Measurements from ENCODE around the gene FARP1. TPM values are rescaled to one million over a fixed set of nuclear protein-coding genes. Genes with fewer than 3 reads are reported as not detected.
A peak's percentile ranks its signal among the peaks of the same experiment; 100 is the strongest.
"Not testable (repeated sequence)": the region's sequence is repeated elsewhere in the genome, so short reads cannot be mapped to it uniquely, and the experiment has no call there.

FARP1 gene
- total RNA-seq, 2 experiments from 2014 or later: 0.55 to 1.9 TPM

- Mint-ChIP-seq H3K9me3 (no peaks in the 10 kb centered on the region), H3K4me3 (no peak overlapping the region), H3K27ac (no peak overlapping the region), H3K27me3 (peaks cover 9% of the 10 kb centered on the region), H3K4me1 (peaks cover 4% of the 10 kb centered on the region), H3K36me3 (no peaks in the 10 kb centered on the region)
- ATAC-seq (ENCODE audit: low read depth) (no peak), DNase-seq (no peak)
- POLR2A ChIA-PET: no interaction called here
These were observed 264.1 kb downstream of the FARP1 start for GRCh38 chr13:98406971-98407370.

GRCh38 chr13:98407575-98407974 is 264.7 kb downstream of the FARP1 start:
- DNase-seq (no peak), ATAC-seq (ENCODE audit: low read depth) (no peak)
- Mint-ChIP-seq H3K36me3 (no peaks in the 10 kb centered on the region), H3K4me3 (no peak overlapping the region), H3K27me3 (peaks cover 9% of the 10 kb centered on the region), H3K27ac (no peak overlapping the region), H3K9me3 (no peaks in the 10 kb centered on the region), H3K4me1 (peaks cover 7% of the 10 kb centered on the region)
- POLR2A ChIA-PET: no interaction called here

- H3K36me3 Mint-ChIP-seq: no peaks in the 10 kb centered on the region
- ATAC-seq (ENCODE audit: low read depth) (no peak), DNase-seq (no peak)
- H3K27me3 Mint-ChIP-seq: peaks cover 9% of the 10 kb centered on the region
- POLR2A ChIA-PET: no interaction called here
- H3K4me3 Mint-ChIP-seq: no peak overlapping the region
- H3K27ac Mint-ChIP-seq: no peak overlapping the region
- no peaks in the 10 kb centered on the region for H3K9me3 Mint-ChIP-seq
- peaks cover 7% of the 10 kb centered on the region for H3K4me1 Mint-ChIP-seq
These were observed 266.4 kb downstream of the FARP1 start for GRCh38 chr13:98409281-98409680.

- POLR2A ChIA-PET: no interaction called here
- no peak overlapping the region for H3K4me3 Mint-ChIP-seq
- peaks cover 5% of the 10 kb centered on the region for H3K27me3 Mint-ChIP-seq
- H3K4me1 Mint-ChIP-seq: peaks cover 7% of the 10 kb centered on the region
- no peak overlapping the region for H3K27ac Mint-ChIP-seq
- DNase-seq (no peak), ATAC-seq (ENCODE audit: low read depth) (no peak)
- H3K9me3 Mint-ChIP-seq: no peaks in the 10 kb centered on the region
- H3K36me3 Mint-ChIP-seq: no peaks in the 10 kb centered on the region
These were observed 267.7 kb downstream of the FARP1 start for GRCh38 chr13:98410612-98411011.

- no peak for ATAC-seq (ENCODE audit: low read depth)
- Mint-ChIP-seq H3K4me3 (no peak overlapping the region), H3K27ac (no peak overlapping the region), H3K27me3 (peaks cover 5% of the 10 kb centered on the region), H3K4me1 (peaks cover 7% of the 10 kb centered on the region), H3K36me3 (no peaks in the 10 kb centered on the region), H3K9me3 (no peaks in the 10 kb centered on the region)
- DNase-seq: no peak
- POLR2A ChIA-PET: no interaction called here
These were observed 268.1 kb downstream of the FARP1 start for GRCh38 chr13:98411013-98411412.

GRCh38 chr13:98411617-98412265 is 268.8 kb downstream of the FARP1 start:
- Mint-ChIP-seq H3K9me3 (no peaks in the 10 kb centered on the region), H3K36me3 (no peaks in the 10 kb centered on the region), H3K27me3 (peaks cover 5% of the 10 kb centered on the region), H3K27ac (peak overlapping the region; percentile 39), H3K4me1 (peaks cover 7% of the 10 kb centered on the region), H3K4me3 (peak overlapping the region; percentile 54)
- POLR2A ChIA-PET: no interaction called here
- DNase-seq (no peak), ATAC-seq (ENCODE audit: low read depth) (no peak)

- H3K27me3 Mint-ChIP-seq; ATAC-seq (ENCODE audit: low read depth); POLR2A ChIA-PET; DNase-seq; H3K9me3 Mint-ChIP-seq; H3K27ac Mint-ChIP-seq; H3K4me3 Mint-ChIP-seq; H3K36me3 Mint-ChIP-seq; H3K4me1 Mint-ChIP-seq: not testable (repeated sequence)
These were observed 270.4 kb downstream of the FARP1 start for GRCh38 chr13:98413278-98413677.

GRCh38 chr13:98413796-98414195 is 270.9 kb downstream of the FARP1 start:
- POLR2A ChIA-PET: no interaction called here
- Mint-ChIP-seq H3K4me3 (no peak overlapping the region), H3K27me3 (peaks cover 2% of the 10 kb centered on the region), H3K36me3 (no peaks in the 10 kb centered on the region), H3K4me1 (peaks cover 7% of the 10 kb centered on the region), H3K9me3 (no peaks in the 10 kb centered on the region), H3K27ac (no peak overlapping the region)
- ATAC-seq (ENCODE audit: low read depth) (no peak), DNase-seq (no peak)

- Mint-ChIP-seq H3K4me3 (no peak overlapping the region), H3K27ac (no peak overlapping the region), H3K4me1 (peaks cover 7% of the 10 kb centered on the region), H3K9me3 (no peaks in the 10 kb centered on the region), H3K27me3 (peaks cover 2% of the 10 kb centered on the region), H3K36me3 (no peaks in the 10 kb centered on the region)
- no peak for ATAC-seq (ENCODE audit: low read depth)
- no peak for DNase-seq
- POLR2A ChIA-PET: no interaction called here
These were observed 272.6 kb downstream of the FARP1 start for GRCh38 chr13:98415326-98416070.

- H3K4me3 Mint-ChIP-seq: no peak overlapping the region
- no peaks in the 10 kb centered on the region for H3K36me3 Mint-ChIP-seq
- peaks cover 7% of the 10 kb centered on the region for H3K4me1 Mint-ChIP-seq
- no peaks in the 10 kb centered on the region for H3K27me3 Mint-ChIP-seq
- POLR2A ChIA-PET: no interaction called here
- H3K27ac Mint-ChIP-seq: no peak overlapping the region
- no peaks in the 10 kb centered on the region for H3K9me3 Mint-ChIP-seq
- DNase-seq: no peak
- no peak for ATAC-seq (ENCODE audit: low read depth)
These were observed 273.5 kb downstream of the FARP1 start for GRCh38 chr13:98416408-98416807.

GRCh38 chr13:98419786-98420553 is 277.1 kb downstream of the FARP1 start:
- H3K4me1 Mint-ChIP-seq: no peaks in the 10 kb centered on the region
- H3K27me3 Mint-ChIP-seq: peaks cover 3% of the 10 kb centered on the region
- POLR2A ChIA-PET: no interaction called here
- DNase-seq (no peak), ATAC-seq (ENCODE audit: low read depth) (no peak)
- H3K36me3 Mint-ChIP-seq: no peaks in the 10 kb centered on the region
- no peak overlapping the region for H3K27ac Mint-ChIP-seq
- H3K9me3 Mint-ChIP-seq: no peaks in the 10 kb centered on the region
- H3K4me3 Mint-ChIP-seq: no peak overlapping the region

GRCh38 chr13:98420554-98421175 is 277.8 kb downstream of the FARP1 start:
- Mint-ChIP-seq H3K4me1 (no peaks in the 10 kb centered on the region), H3K9me3 (no peaks in the 10 kb centered on the region), H3K4me3 (no peak overlapping the region), H3K36me3 (peaks cover under 1% of the 10 kb centered on the region), H3K27ac (no peak overlapping the region), H3K27me3 (peaks cover 3% of the 10 kb centered on the region)
- POLR2A ChIA-PET: no interaction called here
- ATAC-seq (ENCODE audit: low read depth) (no peak), DNase-seq (no peak)

- peaks cover 3% of the 10 kb centered on the region for H3K27me3 Mint-ChIP-seq
- no peak for ATAC-seq (ENCODE audit: low read depth)
- POLR2A ChIA-PET: no interaction called here
- no peaks in the 10 kb centered on the region for H3K4me1 Mint-ChIP-seq
- no peak overlapping the region for H3K27ac Mint-ChIP-seq
- DNase-seq: no peak
- no peaks in the 10 kb centered on the region for H3K9me3 Mint-ChIP-seq
- H3K36me3 Mint-ChIP-seq: peaks cover 1% of the 10 kb centered on the region
- no peak overlapping the region for H3K4me3 Mint-ChIP-seq
These were observed 279.2 kb downstream of the FARP1 start for GRCh38 chr13:98422046-98422445.
